ENCODE results near the gene CCNF. TPM values are rescaled to one million over a fixed set of nuclear protein-coding genes. Genes with fewer than 3 reads are reported as not detected.

The CCNF gene
- total RNA-seq, 1 donor = 26.8 TPM

DNA sequence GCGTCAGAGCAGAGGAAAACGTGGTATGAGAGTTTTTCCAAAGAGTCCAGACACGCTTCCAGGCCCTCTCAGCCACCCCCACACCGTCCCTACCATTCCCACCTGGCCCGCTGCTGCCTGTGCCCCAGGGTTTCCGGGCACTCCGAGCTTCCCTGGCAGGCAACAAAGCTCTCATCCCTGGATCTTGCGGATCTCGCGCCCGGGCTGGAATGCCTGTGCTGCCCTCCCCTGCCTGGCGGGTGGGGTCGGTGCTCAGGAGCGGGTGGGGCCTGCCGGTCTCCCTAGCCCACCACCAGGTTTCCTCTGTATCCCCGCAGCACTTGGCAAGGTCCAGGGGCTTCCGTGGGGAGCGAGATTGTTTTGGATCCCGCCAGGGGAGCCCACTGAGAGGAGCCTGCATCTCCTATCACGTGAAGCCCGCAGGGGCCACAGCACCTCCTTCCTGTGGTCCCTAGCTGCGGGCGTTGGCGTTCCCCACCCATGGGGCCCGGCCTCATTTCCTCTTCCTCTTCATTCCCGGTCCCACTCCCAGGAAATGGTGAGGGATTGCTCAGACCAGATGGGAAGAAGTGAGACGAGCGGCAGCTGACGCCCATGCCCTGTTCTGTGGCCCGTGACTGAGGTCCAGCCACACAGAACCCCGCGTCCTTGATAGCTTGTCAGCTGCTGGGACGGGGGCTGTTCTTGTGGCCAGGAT, 56.7 kb downstream of the CCNF start:
- TF ChIP-seq, protein P1, sequence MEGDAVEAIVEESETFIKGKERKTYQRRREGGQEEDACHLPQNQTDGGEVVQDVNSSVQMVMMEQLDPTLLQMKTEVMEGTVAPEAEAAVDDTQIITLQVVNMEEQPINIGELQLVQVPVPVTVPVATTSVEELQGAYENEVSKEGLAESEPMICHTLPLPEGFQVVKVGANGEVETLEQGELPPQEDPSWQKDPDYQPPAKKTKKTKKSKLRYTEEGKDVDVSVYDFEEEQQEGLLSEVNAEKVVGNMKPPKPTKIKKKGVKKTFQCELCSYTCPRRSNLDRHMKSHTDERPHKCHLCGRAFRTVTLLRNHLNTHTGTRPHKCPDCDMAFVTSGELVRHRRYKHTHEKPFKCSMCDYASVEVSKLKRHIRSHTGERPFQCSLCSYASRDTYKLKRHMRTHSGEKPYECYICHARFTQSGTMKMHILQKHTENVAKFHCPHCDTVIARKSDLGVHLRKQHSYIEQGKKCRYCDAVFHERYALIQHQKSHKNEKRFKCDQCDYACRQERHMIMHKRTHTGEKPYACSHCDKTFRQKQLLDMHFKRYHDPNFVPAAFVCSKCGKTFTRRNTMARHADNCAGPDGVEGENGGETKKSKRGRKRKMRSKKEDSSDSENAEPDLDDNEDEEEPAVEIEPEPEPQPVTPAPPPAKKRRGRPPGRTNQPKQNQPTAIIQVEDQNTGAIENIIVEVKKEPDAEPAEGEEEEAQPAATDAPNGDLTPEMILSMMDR (IDR thresholded peaks at IDR 0.05; ENCODE audit: insufficient read depth, low read depth, low read length) = no peak
- no peak for DNase-seq (ENCODE audit: low read depth)
- no peak overlapping the region for H3K4me3 ChIP-seq (ENCODE audit: low read depth, low read length)

DNA sequence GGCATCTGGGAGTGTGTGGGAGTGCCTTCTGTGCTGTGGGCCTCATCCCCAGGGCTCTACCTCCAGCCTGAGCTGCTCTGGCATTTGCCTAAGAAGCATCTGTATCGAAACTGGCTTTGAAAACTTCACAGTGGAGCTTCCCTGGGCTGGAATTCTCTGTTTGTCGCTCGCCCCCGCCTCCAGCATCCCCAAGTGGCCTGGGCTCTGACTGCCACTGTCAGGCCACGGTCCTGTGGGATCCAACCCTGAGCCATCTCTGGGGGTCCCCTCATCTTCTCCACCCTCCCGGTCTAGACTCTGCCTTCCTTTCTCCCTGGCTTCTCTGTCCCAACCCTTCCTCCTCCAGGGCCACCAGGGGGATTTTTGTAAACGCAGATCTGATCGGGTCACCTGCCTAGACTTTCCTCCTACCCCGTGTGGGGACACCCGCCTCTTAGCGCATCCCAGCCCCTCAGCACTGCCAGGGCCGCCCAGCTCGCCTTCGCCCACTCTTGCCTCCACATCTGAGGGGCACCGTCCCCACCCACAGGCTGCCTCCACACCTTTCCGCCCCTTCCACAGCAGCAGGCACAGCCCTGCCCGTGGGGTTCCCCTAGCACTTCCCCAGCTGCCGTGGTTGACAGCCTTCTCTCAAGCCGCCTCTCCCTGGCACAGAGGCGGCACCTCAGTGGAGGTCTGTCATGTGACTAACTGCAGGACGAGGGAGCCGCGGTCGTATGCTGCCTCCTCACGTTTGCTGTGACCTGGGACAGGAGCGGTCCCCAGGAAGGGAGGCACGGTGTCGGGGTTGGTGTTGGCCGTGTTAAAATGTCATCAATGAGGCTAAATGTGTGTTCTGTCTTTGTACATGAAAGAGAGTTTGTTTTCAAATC, 57.6 kb downstream of the CCNF start:
- TF ChIP-seq, protein P1 (IDR thresholded peaks at IDR 0.05; ENCODE audit: insufficient read depth, low read depth, low read length) = no peak
- H3K4me3 ChIP-seq (ENCODE audit: low read depth, low read length) = no peak overlapping the region
- DNase-seq (ENCODE audit: low read depth) = peak; percentile 26

DNA sequence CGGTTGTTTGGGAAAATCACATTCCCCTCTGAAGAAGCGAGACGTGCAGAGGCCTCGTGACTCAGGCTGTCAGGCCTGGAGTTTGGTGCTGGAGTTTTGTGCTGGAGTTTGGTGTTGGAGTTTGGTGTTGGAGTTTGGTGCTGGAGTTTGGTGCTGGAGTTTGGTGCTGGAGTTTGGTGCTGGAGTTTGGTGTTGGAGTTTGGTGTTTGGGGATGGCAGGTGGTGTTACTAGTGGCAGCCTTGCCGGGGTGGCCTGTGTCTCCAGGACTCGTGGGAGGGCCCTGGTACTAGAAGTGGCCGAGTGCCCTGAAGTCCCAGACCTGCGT, 58.2 kb downstream of the CCNF start:
- TF ChIP-seq, protein P1 (IDR thresholded peaks at IDR 0.05; ENCODE audit: insufficient read depth, low read depth, low read length) = no peak

GRCh38 chr16:2487903-2488531, 58.8 kb downstream of the CCNF start:
- DNase-seq (ENCODE audit: low read depth) = no peak
- H3K4me3 ChIP-seq (ENCODE audit: low read depth, low read length) = no peak overlapping the region
- TF ChIP-seq, protein P1 (IDR thresholded peaks at IDR 0.05; ENCODE audit: insufficient read depth, low read depth, low read length) = no peak

More for the DNA sequence above, 58.2 kb downstream of the CCNF start:
- no peak for DNase-seq (ENCODE audit: low read depth)
- no peak overlapping the region for H3K4me3 ChIP-seq (ENCODE audit: low read depth, low read length)

- no peak for DNase-seq (ENCODE audit: low read depth)
- TF ChIP-seq, protein P1 (IDR thresholded peaks at IDR 0.05; ENCODE audit: insufficient read depth, low read depth, low read length) = no peak
- no peak overlapping the region for H3K4me3 ChIP-seq (ENCODE audit: low read depth, low read length)
These were observed 60.3 kb downstream of the CCNF start for GRCh38 chr16:2489581-2489980.

DNA sequence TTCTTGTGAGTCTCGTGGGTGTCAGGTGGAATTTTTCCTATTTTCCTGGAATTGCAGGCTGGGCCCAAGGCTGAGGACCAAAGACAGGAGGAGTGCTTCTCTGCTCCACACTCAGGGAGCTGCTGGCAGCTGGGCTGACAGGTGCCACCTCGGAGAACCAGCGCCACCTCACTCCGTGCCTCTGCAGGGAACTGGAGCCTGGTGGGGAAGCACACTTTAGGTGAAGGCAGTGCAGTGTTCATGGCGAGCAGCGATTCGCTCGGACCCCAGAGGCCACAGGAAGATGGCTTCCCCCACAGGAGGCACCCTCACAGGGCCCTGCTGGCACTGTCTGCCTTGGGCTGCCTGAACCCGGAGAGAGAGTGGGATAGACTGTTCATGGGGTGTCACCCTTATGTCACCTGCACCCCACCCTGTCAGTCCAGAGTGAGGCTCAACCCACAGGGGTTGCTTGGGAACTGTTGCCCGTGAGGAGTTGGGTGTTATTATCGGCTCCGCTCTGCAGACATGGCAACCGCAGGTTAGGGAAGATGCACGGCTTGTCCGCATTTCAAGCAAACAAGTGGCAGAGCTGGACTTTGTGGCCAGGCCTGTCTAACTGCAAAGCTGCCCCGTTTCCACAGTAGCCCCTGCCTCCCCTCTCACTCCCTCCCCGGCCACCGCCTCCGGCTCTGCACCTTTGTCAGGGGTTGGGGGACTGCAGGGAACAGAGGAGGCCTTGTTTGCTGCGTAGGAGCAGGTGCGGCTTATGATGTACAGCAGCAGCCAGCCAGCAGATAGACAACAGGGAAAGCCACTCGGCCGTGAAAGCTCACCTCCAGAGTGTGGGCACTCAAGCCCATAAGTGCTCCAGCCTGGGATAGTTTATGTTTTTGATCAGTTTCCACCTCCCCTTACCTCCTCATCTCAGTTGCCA, 61.2 kb downstream of the CCNF start:
- H3K4me3 ChIP-seq (ENCODE audit: low read depth, low read length) = no peak overlapping the region
- TF ChIP-seq, protein P1 (IDR thresholded peaks at IDR 0.05; ENCODE audit: insufficient read depth, low read depth, low read length) = no peak
- DNase-seq (ENCODE audit: low read depth) = no peak
